Adipocyte (in vitro differentiated cells): Measurements from ENCODE around the gene CCM2L.
A peak's percentile ranks its signal among the peaks of the same experiment; 100 is the strongest.

Experiments used
- DNase-seq: peaks from one replicate; pipeline ENCODE4 v3.0.0-alpha.2; 2015; ENCODE audit warnings: low read depth
- H3K27me3 ChIP-seq: replicated peaks from 2 replicates; pipeline ENCODE4 v1.7.0; 2013; ENCODE audit warnings: mild to moderate bottlenecking, low read length, moderate library complexity; ENCODE audit not compliant: control insufficient read depth, insufficient read depth
- H3K36me3 ChIP-seq: 2 replicates; pipeline ENCODE4 v1.7.0; 2013; ENCODE audit warnings: low read length, mild to moderate bottlenecking, moderate library complexity; ENCODE audit not compliant: control insufficient read depth, insufficient read depth, severe bottlenecking
- H3K4me1 ChIP-seq: 2 replicates; pipeline ENCODE4 v1.7.0; 2013; ENCODE audit warnings: mild to moderate bottlenecking, low read length, moderate library complexity; ENCODE audit not compliant: control insufficient read depth, insufficient read depth
- H3K4me3 ChIP-seq: 2 replicates; pipeline ENCODE4 v1.7.0; 2013; ENCODE audit warnings: mild to moderate bottlenecking, low read length, moderate library complexity
- H3K9ac ChIP-seq: 2 replicates; pipeline ENCODE4 v1.7.0; 2013; ENCODE audit warnings: mild to moderate bottlenecking, low read length, moderate library complexity
- H3K9me3 ChIP-seq: 2 replicates; pipeline ENCODE4 v1.7.0; 2013; ENCODE audit warnings: mild to moderate bottlenecking, low read length, moderate library complexity; ENCODE audit not compliant: control insufficient read depth

Gene CCM2L

DNA sequence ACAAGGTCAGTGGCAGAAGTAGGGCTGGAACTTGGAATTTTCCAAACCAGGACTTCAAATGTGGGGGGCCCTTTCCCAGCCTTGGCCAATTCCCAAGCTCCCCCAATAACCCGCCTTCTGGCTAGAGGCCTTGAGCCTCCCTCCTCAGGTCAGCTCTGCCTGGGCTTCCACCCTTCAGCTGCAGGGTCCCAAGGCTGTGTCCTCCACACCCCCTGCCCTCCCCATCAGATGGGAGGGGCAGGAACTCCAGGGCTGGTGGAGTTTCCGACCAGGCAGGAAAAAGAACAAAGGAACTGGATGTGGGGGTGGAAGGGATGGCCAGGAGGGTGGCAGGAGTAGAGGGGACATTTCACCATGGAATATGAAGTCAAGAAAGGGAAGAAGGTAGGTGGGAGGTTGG is at the start of gene CCM2L:
CCM2L (plus strand) TSS at position 338 of the 400 bp plus-strand sequence; CDS start at position 355, 17 bp downstream.
- Histone ChIP-seq H3K9me3 (no peaks in the 10 kb centered on the region), H3K27me3 (peaks cover 62% of the 10 kb centered on the region), H3K9ac (no peak within 1 kb of the TSS), H3K4me3 (no peak within 1 kb of the TSS), H3K36me3 (no peaks in the 10 kb centered on the region), H3K4me1 (no peaks in the 10 kb centered on the region)
- DNase-seq: no peak

GRCh38 chr20:31962761-31963160 is 47.5 kb upstream of the CCM2L start:
- Histone ChIP-seq H3K4me1 (no peaks in the 10 kb centered on the region), H3K9ac (no peak overlapping the region), H3K4me3 (no peak overlapping the region), H3K9me3 (no peaks in the 10 kb centered on the region), H3K36me3 (no peaks in the 10 kb centered on the region), H3K27me3 (peaks cover 68% of the 10 kb centered on the region)
- DNase-seq: no peak

- peaks cover 63% of the 10 kb centered on the region for H3K27me3 ChIP-seq
- no peaks in the 10 kb centered on the region for H3K9me3 ChIP-seq
- no peaks in the 10 kb centered on the region for H3K4me1 ChIP-seq
- no peaks in the 10 kb centered on the region for H3K36me3 ChIP-seq
- H3K9ac ChIP-seq: no peak overlapping the region
- H3K4me3 ChIP-seq: no peak overlapping the region
- DNase-seq: no peak
These were observed 46.3 kb upstream of the CCM2L start for GRCh38 chr20:31963889-31964288.

DNA sequence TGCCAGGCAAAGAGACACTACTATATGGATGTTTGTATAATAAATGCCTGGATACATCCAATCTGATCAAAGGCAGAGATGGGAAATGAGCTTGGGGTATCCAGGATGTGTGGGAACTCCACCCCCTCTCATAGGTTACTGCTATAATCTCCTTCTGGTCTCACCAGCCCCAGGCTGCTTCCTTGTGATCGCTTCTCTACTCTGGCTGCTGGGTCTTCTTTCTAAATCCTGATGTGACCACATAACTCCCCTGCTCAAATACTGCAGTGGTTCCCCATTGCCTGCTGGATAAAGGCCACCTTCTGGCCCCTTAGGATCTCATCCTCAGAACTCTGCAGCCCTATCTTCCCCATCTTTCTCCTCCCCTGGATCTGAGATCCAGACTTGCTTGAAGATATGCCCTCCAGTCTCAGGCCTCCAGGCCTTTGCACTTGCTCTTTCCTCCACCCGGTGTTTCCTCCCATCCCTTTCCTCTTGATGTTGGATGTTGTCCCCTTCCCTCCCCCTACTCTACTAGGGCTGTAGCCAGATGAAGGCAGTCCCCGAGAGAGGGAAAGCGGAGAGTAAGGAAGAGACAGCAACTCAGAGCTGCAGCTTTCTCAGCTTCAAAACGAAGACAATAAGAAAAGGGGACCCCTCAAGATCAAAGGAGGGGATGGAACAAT is 43.1 kb upstream of the CCM2L start:
- Histone ChIP-seq H3K9me3 (no peaks in the 10 kb centered on the region), H3K4me3 (no peak overlapping the region)
- no peak for DNase-seq

DNA sequence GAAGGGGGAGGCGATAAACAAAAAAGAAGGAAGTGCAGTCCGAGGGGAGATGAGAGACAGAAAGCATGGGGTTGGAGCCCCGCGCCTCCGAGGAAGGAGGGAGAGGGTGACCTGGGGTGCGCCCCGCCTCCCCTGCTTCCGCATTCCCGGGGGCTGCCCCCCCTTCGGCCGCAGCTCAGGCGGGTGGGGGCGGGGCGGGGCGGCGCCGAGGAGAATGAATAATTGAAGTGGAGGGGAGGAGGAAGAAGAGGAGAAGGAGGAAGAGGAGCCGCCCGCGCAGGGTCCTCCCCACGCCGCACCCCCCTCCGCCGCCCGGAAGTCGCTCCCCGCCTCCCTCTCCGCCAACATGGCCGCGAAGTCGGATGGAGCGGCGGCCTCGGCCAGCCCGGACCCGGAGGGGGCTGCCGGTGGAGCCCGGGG is 42.4 kb upstream of the CCM2L start, which contains the start of gene XKR7:
XKR7 (plus strand) TSS at position 322 of the 420 bp plus-strand sequence; CDS start at position 347, 25 bp downstream.
- Histone ChIP-seq H3K9me3 (no peaks in the 10 kb centered on the region), H3K4me3 (no peak within 1 kb of the TSS), H3K27me3 (peaks cover 60% of the 10 kb centered on the region), H3K9ac (no peak within 1 kb of the TSS), H3K36me3 (no peaks in the 10 kb centered on the region), H3K4me1 (peaks cover 6% of the 10 kb centered on the region)
- no peak for DNase-seq

More for the DNA sequence above, 43.1 kb upstream of the CCM2L start:
- no peaks in the 10 kb centered on the region for H3K4me1 ChIP-seq
- no peak overlapping the region for H3K9ac ChIP-seq
- peaks cover 67% of the 10 kb centered on the region for H3K27me3 ChIP-seq
- no peaks in the 10 kb centered on the region for H3K36me3 ChIP-seq

DNA sequence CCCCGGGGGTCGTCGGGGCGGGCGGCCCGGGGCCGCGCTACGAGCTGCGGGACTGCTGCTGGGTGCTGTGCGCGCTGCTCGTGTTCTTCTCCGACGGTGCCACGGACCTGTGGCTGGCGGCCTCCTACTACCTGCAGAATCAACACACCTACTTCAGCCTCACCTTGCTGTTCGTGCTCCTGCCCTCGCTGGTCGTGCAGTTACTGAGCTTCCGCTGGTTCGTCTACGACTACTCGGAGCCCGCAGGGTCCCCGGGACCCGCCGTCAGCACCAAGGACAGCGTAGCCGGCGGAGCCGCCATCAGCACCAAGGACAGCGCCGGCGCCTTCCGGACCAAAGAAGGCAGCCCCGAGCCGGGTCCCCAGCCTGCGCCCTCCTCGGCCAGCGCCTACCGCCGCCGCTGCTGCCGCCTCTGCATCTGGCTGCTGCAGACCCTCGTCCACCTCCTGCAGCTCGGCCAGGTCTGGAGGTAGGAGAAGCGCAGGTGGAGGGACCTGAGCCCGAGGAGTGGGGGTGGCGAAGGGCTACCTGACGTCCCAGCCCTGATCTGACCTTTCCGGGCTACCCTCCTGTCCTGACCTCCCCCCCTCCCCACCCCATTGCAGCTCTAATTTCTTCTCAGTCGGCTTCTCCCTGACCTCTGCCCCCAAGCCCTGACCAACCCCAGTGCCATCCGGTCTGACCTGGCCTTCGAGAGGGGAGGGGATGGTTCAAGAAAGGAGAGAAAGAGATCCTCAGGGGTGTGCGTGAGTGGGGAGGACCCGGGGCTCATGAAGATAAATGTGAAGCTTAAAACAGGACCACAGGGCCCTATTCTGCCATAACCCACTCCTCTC is 41.7 kb upstream of the CCM2L start:
- peaks cover 8% of the 10 kb centered on the region for H3K4me1 ChIP-seq
- peak; percentile 85 for DNase-seq
- no peaks in the 10 kb centered on the region for H3K9me3 ChIP-seq
- H3K27me3 ChIP-seq: peaks cover 55% of the 10 kb centered on the region
- no peak overlapping the region for H3K9ac ChIP-seq
- H3K36me3 ChIP-seq: no peaks in the 10 kb centered on the region
- no peak overlapping the region for H3K4me3 ChIP-seq

DNA sequence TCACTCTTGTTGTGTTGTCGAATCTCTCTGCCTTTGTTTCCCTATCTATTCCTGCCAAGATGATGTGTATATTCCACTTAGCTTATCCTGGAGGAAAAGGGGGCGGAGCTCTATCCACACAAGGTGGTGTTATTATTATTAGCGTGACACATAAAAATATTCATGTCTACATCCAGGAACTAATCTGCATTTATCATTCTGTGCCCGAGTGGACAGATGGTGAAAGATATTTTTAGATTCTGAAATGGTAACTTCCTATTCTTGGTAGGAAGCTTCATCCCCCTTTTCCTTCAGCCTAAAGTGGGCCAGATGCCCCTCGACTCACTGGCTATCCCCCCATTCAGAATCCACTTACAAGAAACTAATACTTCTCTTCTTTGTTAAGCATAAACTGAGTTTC is 40.2 kb upstream of the CCM2L start:
- Histone ChIP-seq H3K4me3 (no peak overlapping the region), H3K36me3 (no peaks in the 10 kb centered on the region), H3K9ac (no peak overlapping the region), H3K4me1 (peaks cover 8% of the 10 kb centered on the region), H3K9me3 (no peaks in the 10 kb centered on the region), H3K27me3 (peaks cover 55% of the 10 kb centered on the region)
- no peak for DNase-seq

- H3K27me3 ChIP-seq: peaks cover 59% of the 10 kb centered on the region
- H3K9ac ChIP-seq: no peak overlapping the region
- no peaks in the 10 kb centered on the region for H3K36me3 ChIP-seq
- H3K4me1 ChIP-seq: peaks cover 8% of the 10 kb centered on the region
- DNase-seq: peak; percentile 51
- no peaks in the 10 kb centered on the region for H3K9me3 ChIP-seq
- no peak overlapping the region for H3K4me3 ChIP-seq
These were observed 37.7 kb upstream of the CCM2L start for GRCh38 chr20:31972471-31973021.

DNA sequence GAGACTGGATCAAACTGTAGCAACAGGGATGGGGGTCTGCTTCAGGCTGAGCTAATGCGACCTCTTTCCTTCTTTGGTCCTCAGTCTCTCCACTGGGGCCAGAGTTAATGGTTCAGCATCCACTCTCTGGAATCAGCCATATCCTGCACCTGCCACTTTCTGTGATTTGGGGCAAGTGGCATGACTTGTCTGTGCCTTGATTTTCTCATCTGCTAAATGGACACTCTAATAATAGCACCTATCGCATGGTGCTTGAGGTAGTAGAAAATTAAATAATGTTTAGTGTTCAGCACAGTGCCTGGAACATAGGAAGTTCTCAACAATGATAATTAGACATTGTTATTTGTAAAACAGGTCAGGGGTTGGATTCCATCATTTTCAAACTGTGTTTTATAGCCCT is 35.9 kb upstream of the CCM2L start:
- H3K4me3 ChIP-seq: no peak overlapping the region
- no peaks in the 10 kb centered on the region for H3K36me3 ChIP-seq
- peaks cover 8% of the 10 kb centered on the region for H3K4me1 ChIP-seq
- no peak for DNase-seq
- H3K9me3 ChIP-seq: no peaks in the 10 kb centered on the region
- H3K9ac ChIP-seq: no peak overlapping the region
- peaks cover 60% of the 10 kb centered on the region for H3K27me3 ChIP-seq

DNA sequence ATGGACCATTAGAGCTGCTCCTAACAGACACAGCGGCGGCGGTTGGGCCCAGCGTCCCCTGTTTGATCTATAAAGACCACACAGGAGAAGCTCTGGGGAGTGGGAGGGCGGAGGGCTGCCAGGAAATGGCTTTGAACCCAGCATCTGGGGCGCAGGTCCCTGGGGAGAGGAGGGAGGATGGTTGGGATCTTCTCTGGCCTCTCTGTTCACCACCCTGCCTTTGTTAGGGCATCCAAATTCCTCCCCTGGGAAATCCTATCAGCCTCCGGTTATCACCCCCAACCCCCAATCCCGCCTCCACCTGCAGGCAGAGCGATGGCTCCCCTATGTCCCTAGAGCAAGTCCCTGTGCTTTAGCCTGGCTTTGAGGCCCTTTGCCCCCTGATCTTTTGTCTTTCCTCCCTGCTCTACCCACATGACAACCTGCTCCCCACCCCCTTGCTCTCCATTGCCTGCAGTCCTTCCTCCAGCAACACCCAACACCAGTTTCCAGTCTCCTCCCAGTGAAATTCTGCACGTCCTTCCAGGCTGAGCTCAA is 35.2 kb upstream of the CCM2L start:
- no peak overlapping the region for H3K4me3 ChIP-seq
- H3K27me3 ChIP-seq: peaks cover 60% of the 10 kb centered on the region
- no peak for DNase-seq
- H3K9ac ChIP-seq: no peak overlapping the region
- H3K36me3 ChIP-seq: no peaks in the 10 kb centered on the region
- H3K9me3 ChIP-seq: no peaks in the 10 kb centered on the region
- H3K4me1 ChIP-seq: peaks cover 8% of the 10 kb centered on the region

GRCh38 chr20:31975874-31976273 is 34.4 kb upstream of the CCM2L start:
- H3K4me3 ChIP-seq: no peak overlapping the region
- peaks cover 58% of the 10 kb centered on the region for H3K27me3 ChIP-seq
- H3K9ac ChIP-seq: no peak overlapping the region
- DNase-seq: no peak
- no peaks in the 10 kb centered on the region for H3K9me3 ChIP-seq
- peaks cover 8% of the 10 kb centered on the region for H3K4me1 ChIP-seq
- H3K36me3 ChIP-seq: no peaks in the 10 kb centered on the region
